Activated CD4-positive, CD25-positive, alpha-beta regulatory T cell treated with anti-CD3 and anti-CD28 coated beads, Interleukin-2, amount 50 U/mL, for 72 hours (primary cell): ENCODE results near the gene CALHM1.
"Not testable (repeated sequence)": the region's sequence is repeated elsewhere in the genome, so short reads cannot be mapped to it uniquely, and the experiment has no call there.

Experiments used
- DNase-seq: peaks from one replicate; pipeline ENCODE4 v3.0.0; 2021

The CALHM1 gene, protein sequence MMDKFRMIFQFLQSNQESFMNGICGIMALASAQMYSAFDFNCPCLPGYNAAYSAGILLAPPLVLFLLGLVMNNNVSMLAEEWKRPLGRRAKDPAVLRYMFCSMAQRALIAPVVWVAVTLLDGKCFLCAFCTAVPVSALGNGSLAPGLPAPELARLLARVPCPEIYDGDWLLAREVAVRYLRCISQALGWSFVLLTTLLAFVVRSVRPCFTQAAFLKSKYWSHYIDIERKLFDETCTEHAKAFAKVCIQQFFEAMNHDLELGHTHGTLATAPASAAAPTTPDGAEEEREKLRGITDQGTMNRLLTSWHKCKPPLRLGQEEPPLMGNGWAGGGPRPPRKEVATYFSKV

DNA sequence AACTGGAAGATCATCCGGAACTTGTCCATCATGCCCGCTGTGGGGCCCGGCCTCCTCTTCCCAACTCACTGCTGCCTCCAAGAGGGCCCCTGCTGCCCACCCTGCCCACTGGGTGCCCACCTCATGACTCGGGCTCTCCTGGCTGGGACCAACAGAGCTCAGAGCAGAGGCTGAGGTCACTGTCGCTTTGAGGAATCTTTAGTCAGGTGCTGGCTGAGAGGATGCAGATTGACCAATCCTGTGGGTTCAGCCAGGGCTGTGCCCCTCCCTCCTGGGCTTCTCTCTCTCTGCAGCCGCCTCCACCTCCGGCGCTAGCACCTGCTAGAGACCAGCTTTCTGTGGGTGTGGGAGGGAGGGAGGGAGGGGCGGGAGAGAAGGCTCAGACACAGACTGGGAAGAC, at the start of gene CALHM1:
Gene CALHM1, minus strand, starts transcription at position 181 of the 400 bp plus-strand sequence. Its CDS starts 149 bp downstream, at position 32.
- DNase-seq: no peak

DNA sequence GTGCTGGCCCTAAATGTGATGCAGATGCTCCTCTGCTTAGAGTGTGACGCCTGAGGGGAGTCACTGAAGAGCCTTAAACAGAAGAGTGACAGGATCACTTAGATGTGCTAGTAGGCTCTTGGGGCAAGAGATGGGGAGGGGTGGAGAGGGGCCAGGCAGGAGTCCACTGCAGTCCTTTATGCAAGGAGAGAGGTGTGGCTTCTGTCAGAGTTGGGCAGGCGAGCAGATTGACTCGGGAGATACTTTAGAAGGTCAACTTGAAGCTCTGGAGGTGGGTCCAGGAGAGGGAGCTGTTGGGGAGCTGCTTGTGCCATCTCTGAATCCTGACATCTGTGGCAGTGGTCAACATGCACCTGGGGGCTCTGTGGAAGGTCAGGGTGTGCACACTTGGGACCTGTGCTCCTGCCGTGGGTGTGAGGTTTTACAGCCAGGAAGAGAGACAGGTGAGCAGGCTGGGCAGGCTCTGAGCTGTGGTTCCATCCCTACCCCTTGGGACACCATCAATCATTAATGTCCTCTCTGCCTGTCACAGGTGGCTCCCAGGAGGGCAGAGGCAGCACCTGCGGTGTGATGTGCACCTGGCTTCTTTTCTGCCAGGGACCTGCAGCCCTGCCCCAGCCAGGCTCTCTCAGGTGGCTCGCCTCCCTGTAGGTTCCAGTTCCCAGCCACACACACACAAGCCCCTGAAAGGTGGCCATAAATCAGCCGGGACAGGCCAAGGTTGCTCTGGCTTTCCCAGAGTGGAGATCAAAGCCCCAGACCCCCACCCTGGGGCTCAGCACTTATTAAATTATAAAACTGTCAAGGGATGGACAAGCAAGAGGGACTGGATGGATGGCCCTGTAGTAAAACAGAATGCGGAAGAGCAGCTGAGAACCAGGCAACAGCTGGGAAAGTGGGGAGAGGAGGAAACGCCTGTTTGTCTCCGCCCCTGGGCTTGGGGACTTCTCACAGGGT, 48.8 kb upstream of the CALHM1 start:
- no peak for DNase-seq

DNA sequence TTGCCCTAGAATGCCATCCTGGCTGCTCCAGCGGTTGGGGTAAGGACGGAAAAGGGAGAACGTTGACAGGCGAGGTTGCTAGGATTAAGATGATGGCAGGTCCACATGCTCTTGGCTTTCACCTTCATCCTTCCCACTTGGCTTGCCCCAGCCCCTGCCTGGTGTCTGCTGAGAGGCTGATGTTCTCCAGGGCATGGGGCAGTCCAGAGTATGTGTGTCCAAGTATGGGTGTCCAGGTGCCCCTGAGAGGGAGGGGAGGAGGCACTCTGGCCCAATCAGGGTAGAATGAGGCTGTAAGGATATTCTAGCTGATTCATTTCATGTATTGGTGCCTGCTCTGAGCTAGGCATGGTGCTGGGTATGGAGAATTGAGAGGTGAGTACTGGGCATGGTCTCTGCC, 47.4 kb upstream of the CALHM1 start:
- DNase-seq: no peak

DNA sequence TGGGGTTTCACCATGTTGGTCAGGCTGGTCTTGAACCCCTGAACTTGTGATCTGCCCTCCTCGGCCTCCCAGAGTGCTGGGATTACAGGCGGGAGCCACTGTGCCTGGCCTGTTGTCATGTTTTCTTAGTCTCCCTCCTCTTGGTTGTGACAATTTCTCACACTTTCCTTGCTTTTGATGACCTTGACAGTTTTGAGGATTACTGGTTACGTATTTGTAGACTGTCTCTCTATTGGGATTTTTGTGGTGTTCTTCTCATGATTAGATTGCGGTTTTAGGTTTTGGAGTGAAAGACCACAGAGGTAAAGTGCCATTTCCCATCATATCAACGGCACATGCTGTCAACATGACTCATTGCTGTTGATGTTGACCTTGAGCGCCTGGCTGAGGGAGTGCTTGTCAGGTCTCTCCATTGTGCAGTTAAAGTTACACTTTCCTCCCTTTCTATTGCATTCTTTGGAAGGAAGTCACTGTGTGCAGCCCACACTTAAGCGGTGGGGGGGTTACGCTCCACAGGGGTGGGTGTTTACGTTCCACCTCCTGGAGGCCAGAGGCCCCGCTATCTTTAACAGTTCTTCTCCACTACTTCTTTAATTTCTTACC, 45.6 kb upstream of the CALHM1 start:
- DNase-seq: no peak

DNA sequence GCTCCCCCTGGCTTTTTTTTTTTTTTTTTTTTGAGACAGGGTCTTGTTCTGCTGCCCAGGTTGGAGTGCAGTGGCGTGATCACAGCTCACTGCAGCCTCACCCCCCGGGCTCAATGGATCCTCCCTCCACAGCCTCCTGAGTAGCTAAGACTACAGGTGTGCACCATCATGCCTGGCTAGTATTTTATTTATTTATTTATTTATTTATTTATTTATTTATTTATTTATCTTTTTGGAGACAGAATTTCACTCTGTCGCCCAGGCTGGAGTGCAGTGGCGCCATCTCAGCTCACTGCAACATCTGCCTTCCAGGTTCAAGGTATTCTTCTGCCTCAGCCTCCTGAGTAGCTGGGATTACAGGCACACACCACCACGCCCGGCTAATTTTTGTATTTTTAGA, 45.1 kb upstream of the CALHM1 start:
- DNase-seq: not testable (repeated sequence)

DNA sequence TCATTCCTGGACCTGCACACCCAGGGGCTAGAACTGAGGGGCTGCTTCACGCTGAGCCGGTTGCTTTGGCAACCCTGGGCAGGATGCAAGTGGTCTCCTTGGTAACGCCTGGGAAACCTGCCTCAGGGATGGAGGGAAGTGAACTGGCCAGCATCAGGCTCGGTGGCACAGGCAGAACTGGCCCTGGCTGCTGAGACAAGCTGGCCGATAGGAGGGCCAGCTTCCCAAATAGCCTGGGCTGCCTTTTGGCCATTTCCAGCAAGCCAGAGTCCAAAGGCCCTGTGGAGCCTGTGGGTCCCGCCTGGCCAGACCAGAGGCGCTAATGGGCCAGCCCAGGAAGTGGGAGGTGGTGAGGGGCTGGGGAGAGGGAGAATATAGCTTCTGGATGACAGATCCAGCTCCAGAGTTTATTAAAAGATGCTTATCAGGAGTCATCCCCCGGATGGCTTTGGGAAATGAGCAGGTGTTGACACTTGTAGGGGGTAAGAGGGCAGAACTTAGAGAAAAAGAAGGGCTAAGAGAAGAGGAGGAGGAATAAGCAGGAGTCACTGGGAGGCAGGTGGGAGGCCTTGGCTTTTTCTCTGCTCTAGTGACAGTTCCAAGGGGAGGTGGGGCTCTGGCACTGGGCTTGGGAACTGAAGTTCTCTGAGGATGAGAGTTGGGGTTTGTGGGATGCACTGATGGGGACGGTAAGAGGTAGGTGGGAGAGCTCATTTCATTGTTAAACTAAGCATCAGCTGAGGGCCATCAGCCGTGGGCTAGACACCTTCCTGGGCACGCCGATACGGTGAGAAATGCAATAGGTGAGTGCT, 44.4 kb upstream of the CALHM1 start:
- DNase-seq: no peak

DNA sequence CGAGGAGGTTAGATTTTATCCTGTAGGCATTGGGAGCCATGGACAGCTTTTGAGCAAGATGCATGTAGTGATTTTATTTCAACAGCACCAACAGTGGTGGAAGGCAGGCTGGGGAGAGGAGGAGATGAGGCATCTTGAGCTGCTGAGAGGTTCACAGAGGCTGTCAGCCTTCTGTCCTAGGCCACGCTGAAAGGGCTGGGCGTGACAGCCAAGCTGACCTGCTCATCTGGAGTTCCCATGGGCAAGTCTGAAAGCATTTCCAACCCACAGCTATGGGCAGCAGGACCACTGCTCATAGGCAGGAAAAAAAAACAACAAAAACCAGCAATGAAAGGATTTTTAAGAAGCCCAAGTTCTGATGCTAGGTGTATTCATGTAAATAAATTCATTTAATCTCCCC, 42.5 kb upstream of the CALHM1 start:
- no peak for DNase-seq

DNA sequence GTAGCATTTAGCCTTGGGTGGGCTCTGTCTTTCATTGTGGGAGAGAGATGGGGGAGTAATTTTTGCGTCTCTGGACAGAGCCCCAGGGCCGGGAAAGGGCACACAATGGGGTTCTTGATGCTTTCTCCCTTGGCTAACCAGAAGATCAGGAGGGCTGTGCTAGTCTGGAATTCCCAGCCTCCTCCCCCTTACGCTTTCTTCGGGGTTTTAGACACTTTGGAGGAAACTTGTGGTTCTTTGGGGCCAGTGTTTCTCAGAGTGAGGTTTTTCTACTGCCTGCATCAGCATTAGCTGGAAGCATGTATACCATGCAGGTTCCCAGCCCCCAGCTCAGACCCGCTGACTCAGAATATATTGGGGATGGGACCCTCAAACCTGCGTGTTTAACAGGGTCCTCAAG, 41.8 kb upstream of the CALHM1 start:
- no peak for DNase-seq

DNA sequence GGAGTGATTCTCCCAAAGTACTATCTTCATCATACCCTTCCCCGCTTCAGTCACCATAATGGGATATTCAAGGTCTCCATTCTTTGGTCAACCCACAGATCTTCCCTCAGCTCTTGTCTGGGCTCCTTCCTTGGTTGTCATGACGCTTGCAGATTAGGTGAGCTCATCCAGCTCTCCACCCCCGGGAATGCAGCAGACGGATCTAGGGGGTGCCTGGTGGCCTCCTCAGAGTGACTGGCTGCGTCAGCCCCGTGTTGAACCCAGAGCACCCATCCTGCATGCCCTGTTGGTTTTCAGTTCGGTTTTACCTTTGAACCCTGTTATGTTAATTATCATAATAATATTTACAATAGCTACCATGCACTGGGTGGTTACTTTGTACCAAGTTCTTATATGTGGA, 41.2 kb upstream of the CALHM1 start:
- DNase-seq: no peak

DNA sequence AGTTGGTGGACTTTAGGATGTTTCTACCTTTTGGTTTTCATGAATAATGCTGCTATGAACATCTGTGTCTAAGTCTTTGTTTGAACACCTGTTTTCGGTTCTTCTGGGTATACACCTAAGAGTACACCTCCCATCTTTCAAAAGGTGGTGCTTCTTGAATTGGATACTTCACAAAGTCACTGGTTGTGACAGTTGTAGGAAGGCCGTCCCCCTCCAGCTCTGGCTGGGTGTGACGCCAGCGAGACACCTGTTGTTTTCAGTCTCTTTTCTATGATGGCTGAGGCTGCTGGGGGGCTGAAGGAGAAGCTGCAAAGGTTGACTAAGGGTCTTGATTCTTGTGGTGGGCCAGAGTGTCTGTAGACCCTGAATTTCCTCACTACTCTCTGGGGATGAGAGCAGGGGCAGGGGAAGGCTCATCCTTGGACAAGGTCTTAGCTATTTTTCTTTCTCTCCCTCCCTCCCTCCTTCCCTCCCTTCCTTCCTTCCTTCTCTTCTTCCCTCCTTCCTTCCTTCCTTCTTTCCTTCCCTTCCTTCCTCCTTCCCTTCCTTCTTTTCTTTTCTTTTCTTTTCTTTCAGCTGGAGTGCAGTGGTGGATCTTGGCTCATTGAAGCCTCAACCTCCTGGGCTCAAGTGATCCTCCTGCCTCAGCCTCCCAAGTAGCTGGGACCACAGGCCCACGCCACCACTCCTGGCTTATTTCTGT, 40.4 kb upstream of the CALHM1 start:
- no peak for DNase-seq

DNA sequence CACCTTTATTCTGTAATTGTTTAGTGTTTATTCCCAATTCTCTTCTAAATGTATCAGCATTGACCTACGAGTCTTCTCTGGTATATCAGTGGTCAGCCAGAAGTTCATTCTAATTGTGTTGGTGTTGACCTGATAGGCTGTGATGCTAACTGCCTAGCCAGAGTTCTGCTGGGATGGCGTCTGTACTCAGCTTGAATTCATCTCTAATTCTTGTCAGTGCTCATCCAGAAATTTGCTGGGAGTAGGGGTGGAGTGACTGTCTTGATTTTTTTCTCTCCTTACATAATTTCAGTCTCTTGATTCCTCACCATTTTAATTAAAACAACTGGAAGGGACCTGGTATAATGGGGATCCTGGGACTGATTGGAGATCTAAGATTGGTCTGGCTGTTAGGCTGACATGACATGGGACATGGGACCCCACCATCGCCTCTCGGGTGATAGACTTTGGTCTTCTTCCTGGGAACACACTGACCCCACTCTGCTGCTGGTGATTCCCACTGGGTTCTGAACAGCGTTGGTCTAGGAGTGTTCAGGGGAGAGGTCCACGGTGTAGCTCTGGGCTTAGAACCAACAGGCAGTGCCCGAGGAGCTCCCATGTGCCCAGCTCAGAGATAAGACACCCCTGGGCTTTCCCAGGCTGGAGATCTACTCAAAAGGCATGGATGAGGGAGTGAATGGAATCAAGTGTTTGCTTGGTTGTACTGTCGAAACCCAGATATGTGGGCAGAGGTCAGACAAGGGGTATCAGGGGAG, 38.6 kb upstream of the CALHM1 start:
- DNase-seq: no peak

DNA sequence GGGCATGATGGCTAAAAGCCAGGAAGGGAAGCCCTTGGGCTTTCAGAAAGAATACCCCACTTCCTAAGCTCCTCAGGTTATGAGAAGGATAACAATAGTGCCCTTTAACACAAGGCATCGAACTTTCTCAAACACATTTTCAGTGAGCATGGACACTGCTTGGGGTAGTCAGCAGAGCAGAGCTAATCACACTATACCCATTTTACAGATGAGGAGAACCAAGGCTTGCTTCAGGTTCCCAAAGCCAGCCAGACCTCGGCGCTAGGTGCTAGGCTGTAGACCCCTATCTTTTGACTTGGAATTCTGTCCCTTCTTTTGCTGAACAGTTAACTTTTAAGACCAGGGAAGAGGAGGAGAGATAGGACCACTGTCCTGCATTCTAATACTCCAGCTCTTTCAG, 36.6 kb upstream of the CALHM1 start:
- no peak for DNase-seq

DNA sequence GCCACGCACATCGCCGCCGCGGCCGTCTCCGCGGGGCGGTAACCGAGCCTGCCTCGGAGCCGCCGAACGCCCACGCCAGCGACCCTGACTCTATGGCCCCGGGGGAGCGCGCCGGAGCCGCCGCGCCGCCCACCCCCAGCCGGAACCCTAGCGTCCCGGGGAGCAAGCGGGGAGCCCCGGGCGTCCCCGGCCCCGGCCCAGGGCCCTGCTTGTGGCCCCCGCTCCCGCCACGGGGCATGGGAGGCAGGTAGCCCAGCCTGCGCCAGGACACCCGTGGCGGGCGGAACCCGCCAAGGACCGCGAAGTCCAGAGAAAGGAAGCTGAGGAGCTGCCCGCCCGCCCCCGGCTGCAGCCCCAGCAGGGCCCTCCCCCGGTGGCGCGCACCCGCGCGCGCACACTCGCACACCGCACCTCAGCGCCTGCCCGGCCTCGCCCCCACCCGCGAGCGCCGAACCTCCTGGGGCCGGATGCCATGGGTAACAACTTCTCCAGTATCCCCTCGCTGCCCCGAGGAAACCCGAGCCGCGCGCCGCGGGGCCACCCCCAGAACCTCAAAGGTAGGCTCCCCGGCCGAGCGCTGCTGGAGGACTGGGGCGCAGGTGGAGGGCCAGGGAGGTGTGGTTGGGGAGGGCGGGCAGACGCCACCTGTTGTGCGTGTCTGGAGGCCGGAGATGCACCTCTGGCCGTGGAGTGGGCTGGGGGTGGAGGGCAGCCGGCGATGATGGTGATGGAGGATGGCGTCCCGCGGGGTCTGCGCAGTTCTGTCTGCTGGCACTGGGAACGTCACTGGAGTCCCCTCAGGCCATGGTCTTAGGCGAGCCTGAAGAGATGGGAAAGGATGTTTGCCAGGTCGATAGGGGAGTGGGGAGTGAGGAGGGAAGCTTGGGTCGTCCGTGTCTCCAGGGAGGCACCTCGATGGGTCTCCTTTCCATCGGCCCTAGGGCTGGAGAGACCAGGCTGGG, 35.5 kb upstream of the CALHM1 start:
- peak; percentile 38 for DNase-seq

DNA sequence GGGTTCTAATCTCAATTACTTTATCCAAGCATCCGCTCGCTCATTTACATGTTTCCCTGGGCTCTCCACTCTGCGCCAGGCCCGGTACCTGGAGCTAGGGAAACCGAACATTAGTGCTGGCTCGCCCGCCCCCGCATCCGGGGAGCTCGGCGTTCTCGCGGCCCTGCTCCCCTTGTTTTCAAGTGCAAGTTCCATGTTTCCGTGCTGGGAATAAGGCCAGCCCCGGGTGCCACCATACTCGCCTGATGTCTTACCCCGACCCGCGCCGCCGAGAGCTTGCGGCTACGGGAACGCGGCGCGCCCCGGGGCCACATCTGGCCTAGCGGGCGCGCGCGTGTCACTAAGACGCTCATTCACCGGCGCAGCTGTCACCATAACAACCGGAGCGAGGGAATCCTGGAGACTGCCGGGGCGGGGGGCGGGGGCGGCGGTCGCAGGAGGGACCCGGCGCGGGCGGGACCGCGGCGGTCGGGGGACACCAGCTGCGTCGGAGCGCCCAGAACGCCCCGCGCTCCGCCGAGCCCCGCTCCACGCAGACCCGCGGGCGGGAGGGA, 34.7 kb upstream of the CALHM1 start, which contains the start of gene NEURL1:
Gene NEURL1, plus strand, starts transcription at position 344 of the 554 bp plus-strand sequence. CDS start 683 bp downstream, outside the sequence.
- no peak for DNase-seq

DNA sequence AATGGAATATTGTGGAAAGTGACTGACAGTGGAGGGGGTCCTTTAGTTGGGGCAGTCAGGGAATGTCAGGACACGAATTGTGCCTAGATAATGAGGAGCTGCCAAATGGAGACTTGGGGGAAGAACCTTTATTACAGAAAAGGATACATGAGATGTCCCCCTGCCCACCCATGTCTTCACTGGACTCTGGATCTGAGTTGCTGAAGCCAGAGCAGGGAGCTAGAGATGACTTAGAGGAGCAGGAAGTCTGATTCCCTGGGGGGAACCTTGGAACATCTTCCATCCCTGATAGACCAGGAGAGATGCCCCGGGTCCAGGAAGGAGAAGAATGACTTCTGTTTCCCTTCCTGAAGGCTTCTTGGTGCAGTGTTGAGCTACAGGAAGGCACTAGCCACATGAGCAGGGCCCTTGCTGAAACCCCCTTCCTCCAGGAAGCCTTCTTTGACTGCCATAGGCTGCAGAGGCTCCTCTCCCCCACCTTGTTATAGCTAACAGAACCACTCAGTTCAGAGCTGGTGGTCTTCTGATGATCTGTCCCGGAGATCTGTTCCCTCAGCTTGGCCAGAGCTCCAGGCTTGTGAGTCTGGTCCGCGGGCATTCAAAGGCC, 34.1 kb upstream of the CALHM1 start:
- DNase-seq: no peak

DNA sequence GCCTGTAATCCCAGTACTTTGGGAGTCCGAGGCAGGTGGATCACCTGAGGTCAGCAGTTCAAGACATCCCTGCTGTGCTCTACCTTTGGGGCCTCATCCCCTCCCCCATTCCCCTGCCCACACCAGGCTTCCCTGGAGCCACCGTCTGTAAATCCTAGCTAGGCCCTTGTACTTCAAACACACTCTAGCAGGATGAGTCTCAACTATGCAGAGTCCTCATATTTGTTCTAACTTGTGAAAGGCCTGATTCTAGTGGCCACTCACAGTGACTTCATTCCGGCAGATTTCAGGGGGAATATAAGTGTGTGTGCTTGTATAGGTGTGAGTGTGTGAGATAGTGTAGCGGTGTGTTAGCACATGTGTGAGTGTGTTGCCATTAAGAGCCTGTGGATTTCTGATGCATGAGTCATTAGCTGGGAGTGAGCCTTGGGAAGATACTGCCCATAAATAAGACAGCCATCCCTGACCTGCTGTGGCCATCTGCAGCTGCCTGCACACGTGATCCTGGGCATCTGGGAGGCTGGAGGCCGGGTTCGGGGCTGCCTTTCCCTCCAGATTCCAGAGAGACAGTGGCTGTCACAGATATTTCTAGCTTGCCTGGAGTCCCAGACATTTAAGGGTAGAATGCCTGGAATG, 33.1 kb upstream of the CALHM1 start:
- DNase-seq: no peak

DNA sequence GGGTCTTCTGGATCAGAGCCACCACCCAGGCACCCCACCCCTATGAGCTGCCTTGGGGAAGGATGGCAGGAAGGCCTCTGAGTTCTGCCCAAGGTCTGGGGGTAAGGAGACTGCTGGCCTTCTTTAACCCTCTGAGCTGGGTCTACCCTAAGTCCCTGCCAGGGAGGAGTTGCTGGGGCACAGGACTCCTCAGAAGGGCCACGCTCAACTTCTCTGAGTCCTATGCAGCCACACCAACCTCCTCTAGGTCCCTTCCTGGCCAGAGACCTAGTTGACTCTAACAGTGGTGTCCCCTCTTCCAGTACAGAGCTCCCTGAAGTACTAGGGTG, 32.2 kb upstream of the CALHM1 start:
- no peak for DNase-seq

DNA sequence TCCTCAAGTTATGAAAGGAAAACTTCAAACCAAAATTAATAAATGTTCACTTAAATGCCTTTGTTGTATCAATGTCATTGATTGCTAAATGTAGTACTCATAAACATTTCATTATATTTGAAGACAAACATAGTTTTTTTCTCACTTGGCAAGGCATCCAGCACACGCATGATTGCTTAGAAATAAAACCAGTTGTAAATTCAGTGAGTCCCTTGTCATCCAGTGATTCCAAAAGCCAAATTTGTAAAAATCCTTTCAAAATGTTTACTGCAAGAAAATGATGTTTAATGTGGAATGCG, 28.7 kb upstream of the CALHM1 start:
- DNase-seq: no peak
